ENCODE results near the gene CNTNAP5.

CNTNAP5 gene

GRCh38 chr2:124065636-124066035 is 40.5 kb downstream of the CNTNAP5 start:
- DNase-seq = no peak

- no peak for DNase-seq
Observed at GRCh38 chr2:124066776-124067175, 41.7 kb downstream of the CNTNAP5 start.

- DNase-seq = no peak
Observed at GRCh38 chr2:124079045-124079444, 54.0 kb downstream of the CNTNAP5 start.

GRCh38 chr2:124080281-124081153 is 55.4 kb downstream of the CNTNAP5 start:
- no peak for DNase-seq

- DNase-seq = no peak
Observed at GRCh38 chr2:124081154-124081716, 56.1 kb downstream of the CNTNAP5 start.

GRCh38 chr2:124088616-124089015 is 63.5 kb downstream of the CNTNAP5 start:
- no peak for DNase-seq

- DNase-seq = no peak
Observed at GRCh38 chr2:124091721-124092120, 66.6 kb downstream of the CNTNAP5 start.

- no peak for DNase-seq
Observed at GRCh38 chr2:124092651-124093050, 67.6 kb downstream of the CNTNAP5 start.

GRCh38 chr2:124104914-124105313 is 79.8 kb downstream of the CNTNAP5 start:
- DNase-seq = no peak

- no peak for DNase-seq
Observed at GRCh38 chr2:124112206-124112605, 87.1 kb downstream of the CNTNAP5 start.

- DNase-seq = no peak
Observed at GRCh38 chr2:124112966-124113365, 87.9 kb downstream of the CNTNAP5 start.

- no peak for DNase-seq
Observed at GRCh38 chr2:124120246-124120645, 95.2 kb downstream of the CNTNAP5 start.

- DNase-seq = no peak
Observed at GRCh38 chr2:124121106-124121505, 96.0 kb downstream of the CNTNAP5 start.

GRCh38 chr2:124121760-124122275 is 96.7 kb downstream of the CNTNAP5 start:
- no peak for DNase-seq

GRCh38 chr2:124122340-124122739 is 97.3 kb downstream of the CNTNAP5 start:
- no peak for DNase-seq

- no peak for DNase-seq
Observed at GRCh38 chr2:124131276-124131675, 106.2 kb downstream of the CNTNAP5 start.

- no peak for DNase-seq
Observed at GRCh38 chr2:124136110-124136509, 111.0 kb downstream of the CNTNAP5 start.

- no peak for DNase-seq
Observed at GRCh38 chr2:124138076-124138475, 113.0 kb downstream of the CNTNAP5 start.

GRCh38 chr2:124145982-124146381 is 120.9 kb downstream of the CNTNAP5 start:
- DNase-seq = no peak

- no peak for DNase-seq
Observed at GRCh38 chr2:124147552-124147951, 122.5 kb downstream of the CNTNAP5 start.

- DNase-seq = no peak
Observed at GRCh38 chr2:124149571-124149970, 124.5 kb downstream of the CNTNAP5 start.

GRCh38 chr2:124151691-124152090 is 126.6 kb downstream of the CNTNAP5 start:
- DNase-seq = no peak

- no peak for DNase-seq
Observed at GRCh38 chr2:124153713-124154112, 128.6 kb downstream of the CNTNAP5 start.

- no peak for DNase-seq
Observed at GRCh38 chr2:124159166-124159565, 134.1 kb downstream of the CNTNAP5 start.

Data from stimulated activated CD8-positive, alpha-beta memory T cell treated with anti-CD3 and anti-CD28 coated beads, Interleukin-4, amount 100 ng/mL, for 48 hours (primary cell).